ENCODE data around the gene COX4I1.
"Not testable (repeated sequence)": the region's sequence is repeated elsewhere in the genome, so short reads cannot be mapped to it uniquely, and the experiment has no call there.

Gene COX4I1

DNA sequence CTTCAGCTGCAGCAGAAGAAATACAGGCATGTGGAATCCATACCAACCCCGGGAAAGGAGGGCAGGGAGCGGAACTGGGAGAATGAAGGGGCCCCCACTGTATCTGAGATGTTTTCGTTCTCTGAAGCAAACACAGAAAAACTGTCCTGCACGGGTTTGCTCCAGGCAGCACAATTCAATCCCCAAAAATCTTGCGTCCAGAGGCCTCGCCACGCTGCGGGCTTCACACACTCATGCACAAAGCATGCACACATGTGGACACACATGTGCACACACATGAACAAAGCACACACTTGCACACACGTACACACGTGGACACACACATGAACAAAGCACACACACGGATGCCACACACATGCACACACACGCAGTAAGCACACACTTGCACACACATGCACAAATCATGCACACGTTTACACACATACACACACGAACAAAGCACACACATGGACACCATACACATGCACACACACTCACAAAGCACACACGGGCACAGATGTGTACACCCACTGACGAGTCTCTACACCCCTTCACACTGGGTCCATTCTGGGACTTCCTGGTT, 27.3 kb downstream of the COX4I1 start:
- DNase-seq = no peak

DNA sequence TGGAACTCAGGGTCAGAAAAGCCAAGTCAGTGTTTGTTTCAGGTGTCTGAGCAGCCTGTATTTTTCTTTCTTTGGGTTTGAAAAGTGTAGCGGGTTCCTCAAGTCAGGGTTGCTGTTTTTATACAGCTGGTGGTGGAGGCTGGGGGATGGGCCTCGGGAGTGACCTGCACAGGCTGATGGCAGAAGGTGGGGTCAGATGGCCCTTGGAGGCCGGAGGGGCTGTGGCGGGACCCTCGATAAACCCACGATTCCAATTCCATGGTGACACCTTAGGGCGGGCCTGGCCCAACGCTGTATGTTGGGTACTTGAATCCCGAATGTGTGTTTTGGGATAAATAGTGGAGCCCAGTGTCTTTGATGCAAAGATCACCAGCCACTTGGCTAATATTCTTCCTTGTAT, 28.7 kb downstream of the COX4I1 start:
- DNase-seq = no peak

DNA sequence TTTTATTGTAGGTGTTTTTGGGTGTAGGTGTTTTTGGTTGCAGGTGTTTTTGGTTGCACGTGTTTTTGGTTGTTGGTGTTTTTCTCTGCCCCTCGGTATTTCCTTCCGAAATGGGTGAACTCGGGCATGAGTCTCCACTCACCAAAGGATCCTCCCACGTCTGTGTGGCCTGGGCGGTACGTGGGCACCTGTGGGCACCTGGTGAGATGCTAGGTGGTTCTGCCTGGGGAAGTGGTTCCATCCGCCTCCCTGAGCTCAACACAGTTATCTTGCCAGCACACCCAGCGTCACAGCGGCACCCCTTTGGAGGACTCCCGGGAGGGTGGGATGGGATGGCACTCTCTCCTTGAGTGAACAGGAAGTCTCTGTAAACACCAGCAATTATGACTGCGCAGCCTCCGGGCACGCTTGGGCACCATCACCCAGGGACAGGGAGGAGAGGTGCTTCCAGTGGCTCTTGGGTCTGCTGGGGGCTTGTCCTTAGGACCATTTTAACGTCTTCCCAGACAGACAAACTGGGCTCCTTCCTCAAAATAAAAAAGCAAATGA, 29.8 kb downstream of the COX4I1 start:
- DNase-seq = no peak

DNA sequence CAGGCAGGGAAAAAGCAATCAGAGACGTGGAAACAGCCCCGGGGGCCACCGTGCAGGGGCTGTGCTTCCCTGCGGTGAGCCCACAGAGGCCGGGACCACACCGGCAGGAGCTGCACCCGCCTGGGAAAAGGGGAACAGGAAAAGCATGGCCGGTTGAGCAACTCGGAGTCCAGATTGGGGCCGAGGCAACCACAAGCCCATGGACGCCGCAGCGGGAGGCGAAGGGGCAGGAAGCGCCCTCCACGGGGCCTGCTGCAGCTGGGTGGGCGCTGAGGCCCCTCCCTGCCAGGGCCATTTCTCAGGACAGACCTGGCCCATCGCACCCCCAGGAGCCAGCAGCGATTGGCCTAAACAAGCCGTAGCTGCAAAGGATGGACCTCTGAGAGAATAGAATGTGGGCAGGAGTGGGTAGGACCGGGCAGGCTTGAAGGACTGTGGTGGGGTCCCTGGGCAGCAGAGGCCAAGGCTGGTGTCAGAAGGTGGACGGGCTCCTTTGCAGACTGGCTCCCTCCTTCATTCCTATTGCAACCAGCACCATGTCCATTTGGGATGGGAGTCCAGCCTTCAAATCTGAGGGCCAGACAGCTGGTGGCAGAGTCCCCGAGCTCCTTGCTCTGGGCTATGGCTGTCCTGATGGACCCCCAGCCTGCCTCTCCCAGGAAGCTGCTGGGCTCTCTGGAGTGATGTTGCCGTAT, 30.4 kb downstream of the COX4I1 start:
- no peak for DNase-seq

DNA sequence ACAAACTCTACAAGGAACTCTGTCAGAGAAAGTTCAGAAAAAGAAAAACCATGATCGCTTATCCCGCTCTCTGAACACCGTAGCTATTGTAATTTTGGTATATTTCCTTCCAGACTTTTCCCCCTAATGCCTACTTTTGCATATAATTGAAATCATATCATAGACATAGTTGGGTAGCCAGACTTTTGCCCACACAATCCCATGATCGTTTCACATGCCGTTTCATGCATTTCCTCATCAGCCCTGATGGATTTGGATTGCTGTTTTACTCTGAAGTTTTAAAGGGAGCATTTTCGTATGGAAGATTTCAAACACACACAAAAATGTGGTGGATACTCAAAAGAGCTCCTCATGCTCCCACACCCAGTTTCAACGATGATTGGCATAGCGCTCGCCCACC, 31.3 kb downstream of the COX4I1 start:
- no peak for DNase-seq

DNA sequence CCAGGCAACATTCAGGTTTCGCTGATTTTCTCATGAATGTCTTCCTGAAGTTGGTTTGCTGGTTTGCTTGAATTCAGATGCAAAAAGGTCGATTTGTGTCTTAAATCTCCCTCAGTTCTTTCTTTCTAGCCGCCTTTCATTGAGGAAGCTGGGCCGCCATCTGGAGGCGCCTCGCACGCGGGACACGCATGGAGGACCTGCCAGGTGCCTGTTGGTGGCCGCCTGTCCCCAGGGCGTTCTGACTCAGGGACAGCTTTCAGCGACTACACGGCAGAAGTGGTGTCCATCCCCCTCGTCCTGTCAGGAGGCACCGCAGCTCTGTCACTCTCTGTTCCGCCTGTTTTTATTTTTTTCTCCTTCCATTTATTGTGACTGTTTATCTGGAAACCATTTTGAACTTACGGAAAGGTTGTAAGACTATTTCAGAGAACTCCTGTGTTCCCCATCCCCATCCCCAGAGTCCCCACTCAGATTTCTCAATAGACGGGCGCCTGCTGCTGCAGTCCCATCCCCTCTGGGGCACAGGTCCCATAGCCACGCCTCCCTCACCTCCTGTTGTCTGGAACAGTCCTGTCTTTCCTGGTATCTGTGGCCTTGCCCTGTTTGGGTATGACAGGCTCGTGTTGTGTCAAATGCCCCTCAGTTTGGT, 33.2 kb downstream of the COX4I1 start:
- DNase-seq = no peak

DNA sequence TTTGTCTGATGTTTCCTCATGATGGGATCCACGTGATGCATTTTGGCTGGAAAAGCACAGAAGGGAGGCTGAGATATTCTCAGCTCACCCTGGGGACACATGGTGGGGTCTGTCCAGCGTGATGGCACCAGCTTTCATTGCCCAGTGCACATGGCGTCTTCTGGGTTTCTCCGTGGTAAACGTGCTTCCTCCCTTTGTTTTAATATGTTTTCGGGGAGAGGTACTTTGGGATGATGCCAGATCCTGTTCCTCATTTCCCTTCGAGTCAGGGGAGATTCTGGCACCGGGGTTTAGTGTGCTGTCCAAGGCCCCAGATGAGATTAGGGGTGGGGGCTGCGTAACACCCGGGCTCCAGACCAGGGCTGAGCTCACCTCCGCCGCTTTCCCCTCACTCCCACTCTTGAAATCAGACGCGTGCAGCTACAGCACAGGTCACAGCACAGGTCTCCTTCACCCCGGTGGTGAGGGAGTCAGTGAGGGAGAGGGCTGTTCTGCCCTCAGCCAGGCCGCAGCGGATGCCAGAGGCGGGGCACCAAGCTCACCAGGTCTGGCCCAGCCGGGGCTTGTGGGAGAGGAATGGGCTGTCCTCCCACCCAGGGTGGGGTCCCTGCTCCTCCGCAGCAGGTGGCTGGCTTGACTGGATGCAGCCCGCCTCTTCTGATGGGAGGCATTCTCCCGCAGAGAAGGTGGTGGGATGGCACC, 33.9 kb downstream of the COX4I1 start:
- no peak for DNase-seq

DNA sequence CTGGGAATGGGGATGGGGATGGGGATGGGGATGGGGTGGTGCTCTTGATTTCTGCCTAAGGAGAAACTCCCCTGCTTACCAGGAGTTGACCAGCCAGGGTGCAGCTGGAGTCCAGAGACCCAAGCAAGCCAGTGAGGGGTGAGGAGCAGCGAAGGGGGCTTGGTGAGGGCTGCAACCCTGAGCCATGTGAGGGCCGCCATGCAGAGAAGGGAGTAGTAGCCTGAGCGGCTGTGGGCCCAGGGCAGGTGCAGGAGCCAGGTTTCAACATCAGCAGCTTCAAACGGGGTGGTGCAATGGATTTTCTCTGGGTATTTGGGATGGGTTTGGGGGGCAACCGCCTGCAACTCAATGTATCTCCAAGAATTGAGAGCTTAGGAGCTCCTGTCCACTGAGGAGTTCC, 35.2 kb downstream of the COX4I1 start:
- DNase-seq = no peak

DNA sequence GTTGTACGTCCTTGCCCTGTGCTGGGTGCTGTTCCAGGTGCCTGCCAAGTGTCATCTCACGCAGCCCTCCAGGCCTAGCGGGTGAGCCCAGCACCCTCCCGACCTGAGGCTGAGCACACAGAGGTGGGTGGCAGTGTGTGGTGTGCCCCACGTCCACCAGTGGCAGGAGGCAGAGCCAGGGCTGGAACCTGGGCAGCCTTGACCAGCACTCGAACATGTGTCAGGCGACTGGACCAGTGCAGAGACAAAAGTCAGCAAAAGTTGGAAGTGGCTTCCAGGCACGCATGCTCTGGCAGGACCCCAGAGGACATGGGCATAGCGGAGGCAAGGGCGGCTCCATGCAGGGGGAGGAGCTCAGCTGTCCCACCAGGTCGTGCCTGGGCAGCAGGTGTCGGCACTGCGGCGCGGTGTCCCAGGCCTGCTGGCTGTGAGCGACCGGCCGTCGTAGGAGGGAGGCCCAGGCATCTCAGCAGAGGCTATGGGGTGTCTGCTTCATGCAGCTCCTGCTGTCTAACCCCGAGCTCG, 35.8 kb downstream of the COX4I1 start:
- no peak for DNase-seq

DNA sequence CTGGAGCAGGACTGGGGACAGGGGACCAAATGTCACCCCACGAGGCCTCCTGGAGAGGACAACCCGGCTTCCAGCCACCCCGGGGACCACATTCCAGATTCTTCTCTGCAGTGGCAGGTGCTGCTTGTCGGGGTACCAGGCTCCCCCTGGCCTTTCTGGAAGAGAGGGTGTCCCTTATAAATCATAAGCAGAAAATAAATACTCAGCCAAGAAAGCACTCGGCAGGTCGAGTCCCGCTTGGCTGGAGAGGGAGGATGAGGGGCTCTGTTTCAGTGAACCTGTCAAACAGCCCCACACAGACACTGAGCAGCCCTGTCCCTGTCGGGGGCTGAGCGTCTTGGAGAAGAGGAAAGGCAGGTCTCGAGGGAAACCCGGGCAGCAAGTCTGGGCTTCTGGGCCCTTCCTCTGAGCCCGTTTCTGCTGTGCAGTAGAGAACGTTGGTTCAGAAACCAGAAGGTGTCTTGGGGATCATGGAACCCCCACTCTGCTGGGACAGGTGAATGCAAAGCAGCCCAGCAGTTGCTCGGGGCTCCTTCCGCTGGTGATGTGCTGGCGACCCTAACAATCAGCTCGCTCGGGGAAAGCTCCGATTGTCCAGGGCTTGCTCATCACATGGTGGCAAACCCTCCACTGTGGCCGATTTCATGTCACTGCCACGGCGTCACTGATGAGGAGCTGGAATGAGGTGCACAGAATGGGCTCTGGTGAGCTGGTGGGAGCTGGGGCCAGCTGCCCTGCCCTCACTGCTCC, 36.6 kb downstream of the COX4I1 start:
- no peak for DNase-seq

DNA sequence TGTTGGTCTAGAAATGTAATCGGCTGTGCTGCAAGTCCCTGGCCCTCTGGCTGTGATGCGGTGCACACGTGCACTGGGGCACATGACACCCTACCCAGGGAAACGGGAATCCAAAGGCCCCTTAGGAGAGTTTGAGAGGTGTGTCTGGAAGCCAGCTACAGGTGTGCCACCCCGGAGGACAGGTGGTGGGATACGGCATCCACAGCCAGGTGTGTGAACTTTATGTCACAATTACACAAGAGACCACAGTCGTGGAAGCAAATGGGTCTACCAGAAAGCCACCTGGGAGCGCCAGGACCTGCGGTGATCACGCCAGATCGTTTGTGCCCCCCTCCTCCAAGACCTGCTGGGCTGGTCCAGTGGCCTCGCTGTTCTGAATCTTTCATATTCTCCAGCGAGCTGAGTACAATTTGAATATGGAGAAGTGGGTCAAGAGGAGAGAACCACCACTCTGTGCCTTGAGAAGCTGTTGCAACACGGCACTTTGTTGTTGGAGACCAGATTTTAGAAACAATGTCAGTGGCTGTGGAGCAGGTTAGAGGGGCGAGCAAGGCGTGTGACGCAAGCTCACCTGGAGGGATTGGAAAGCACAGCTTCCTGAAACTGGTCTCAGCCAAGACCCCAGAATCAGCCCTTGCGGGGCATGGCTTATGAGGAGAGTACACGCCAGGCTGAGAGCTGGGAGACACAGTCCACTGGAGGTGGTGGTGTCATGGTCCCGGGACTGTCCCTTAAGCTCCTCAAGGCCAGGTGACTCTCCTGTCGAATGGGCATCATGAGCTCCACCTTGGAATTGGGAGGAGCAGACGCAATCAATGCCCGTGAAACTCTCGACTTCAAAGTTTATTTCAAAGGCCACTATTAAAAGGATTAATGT, 37.4 kb downstream of the COX4I1 start:
- DNase-seq = no peak

DNA sequence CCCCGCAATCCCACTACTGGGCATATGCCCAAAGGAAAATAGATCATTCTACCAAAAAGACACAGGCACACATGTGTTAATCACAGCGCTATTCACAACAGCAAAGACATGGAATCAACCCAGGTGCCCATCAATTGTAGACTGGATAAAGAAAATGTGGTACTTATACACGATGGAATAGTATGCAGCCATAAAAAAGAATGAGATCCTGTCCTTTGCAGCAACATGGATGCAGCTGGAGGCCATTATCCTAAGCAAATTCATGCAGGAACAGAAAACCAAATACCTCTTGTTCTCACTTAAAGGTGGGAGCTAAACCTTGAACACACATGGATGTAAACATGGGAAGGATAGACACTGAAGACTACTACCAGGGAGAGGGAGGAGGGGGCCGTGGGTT, 38.2 kb downstream of the COX4I1 start:
- not testable (repeated sequence) for DNase-seq

DNA sequence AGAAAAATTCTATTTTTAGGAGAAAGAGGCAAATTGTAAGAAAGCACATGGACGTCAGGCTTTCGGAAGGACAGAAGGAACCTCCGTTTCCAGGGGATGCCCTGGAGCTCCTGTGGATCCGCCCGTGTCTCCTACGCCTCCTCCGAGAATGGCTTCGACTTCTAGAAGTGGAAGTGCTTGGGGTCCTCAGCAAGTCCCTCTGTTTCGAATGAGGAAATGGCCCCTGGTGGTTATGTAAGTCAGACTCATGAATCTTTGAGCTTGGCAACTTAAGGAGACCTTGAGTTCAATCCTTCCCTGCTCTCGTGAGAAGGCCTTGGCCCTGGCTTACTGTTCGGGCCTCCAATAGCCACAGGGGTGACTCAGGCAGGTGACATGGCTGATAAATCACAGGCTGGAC, 38.9 kb downstream of the COX4I1 start:
- DNase-seq = no peak

DNA sequence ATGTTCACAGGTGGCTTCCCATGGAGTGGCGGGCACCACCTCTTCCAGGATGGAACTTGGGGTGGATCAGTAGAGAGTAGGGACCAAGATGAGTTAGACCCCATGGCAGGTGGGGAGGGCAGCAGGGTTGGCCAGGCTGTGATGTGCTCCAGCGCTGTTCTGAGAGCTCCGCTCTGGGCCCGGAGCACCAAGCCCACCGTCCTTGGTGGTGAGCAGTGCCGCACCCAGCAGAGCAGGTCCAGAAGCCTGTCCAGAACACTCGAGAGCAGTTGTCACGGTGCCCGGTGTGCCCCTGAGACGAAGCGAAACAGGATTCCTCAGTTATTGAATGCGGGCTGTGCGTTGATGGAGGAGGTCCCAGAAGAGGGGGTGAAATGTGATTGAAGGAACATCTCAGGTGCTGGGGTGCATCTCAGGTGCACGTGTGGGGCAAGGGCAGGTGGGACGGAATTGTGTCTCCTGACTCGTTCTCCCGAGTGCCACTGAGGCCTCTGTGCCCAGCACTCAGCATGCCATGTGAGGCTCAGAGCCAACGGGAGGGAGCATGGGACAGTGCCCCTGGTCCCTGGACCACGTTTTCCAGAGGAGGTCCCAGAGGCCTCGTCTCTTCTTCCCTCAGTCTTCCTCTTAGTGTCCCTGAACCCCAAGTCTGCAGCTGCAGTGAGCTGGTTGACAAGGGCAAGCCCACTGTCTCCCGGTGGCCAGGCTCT, 39.5 kb downstream of the COX4I1 start:
- no peak for DNase-seq

DNA sequence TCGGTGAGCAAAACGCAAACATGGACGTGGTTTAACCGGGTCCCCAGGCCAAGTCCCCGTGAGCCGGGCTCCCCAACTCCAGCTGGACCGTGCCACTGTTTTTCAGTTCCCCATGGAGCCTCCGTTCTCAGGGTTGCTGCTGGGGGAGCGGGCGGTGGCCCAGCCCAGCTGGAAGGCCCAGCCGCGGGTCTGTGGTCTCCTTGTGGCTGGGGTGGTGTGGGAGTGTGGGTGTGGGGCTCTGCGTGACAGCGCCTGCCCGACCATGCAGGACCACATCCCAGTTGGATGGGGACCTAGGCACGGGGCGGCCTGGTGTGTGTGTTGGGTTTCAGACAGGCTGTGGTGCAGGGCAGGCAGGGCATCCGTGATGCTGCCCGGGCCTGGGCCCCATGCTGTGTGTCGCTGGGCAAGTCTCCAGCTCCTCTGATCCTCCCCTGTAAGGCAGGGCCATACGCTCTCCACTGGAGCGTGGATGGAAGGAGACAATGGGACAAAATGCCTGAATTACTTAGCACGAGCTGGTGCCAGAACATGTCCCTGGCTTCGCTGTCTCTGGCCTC, 40.3 kb downstream of the COX4I1 start:
- DNase-seq = no peak

DNA sequence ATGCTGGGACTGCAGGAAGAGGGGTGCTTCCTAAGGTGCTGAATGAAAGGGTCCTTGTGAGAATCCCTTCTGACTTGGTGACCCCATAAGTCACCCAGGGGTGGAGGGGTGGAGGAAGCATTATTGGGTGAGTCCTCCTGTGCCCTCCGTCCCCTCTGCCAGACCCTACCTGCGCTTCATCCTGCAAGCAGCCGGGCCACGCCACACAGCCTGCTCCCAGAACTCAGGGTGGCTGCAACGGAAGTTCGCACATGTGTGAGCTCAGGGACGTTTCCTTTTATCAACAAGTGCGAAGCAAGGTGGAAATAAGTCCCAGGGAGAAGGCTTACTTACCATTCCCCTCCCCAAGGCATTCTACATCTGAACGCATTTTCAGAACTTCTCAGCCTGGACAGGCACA, 40.9 kb downstream of the COX4I1 start:
- no peak for DNase-seq

DNA sequence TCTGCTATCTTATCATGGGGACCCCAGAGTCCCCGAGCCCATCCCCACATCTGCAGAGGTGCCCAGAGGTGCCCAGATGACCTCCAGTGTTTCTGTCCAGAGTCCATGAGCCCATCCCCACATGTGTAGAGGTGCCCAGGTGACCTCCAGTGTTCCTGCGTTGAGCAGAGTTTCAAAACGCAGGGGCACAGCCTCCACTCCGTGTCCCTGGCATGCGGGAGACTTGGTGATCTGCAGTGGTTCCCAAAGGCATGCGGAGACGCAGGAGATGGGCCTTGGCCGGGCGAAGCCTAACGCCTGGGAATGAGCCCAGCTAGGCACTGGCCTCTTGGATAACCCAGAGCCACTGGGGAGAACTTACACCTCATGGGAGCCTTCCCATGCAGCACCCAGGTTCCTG, 41.3 kb downstream of the COX4I1 start:
- DNase-seq = no peak

DNA sequence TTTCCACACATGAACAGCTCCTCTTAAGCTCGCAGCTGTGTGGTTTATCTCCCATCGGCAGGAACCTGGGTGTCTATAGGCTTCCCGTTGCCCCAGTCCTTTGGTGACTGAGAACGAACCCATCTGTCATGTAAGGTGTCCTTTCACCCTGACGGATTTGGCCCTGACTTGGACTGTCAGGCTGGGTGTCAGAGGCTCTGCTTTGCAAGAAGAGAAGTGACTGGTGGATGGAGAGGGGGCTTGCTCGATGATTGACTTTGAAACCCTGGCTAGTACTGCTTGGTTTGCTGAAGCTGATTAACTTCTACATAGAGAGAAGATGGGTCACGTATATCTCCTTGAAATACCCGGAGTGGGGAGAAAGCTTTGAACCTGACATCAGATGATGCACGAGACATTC, 42.9 kb downstream of the COX4I1 start:
- no peak for DNase-seq

DNA sequence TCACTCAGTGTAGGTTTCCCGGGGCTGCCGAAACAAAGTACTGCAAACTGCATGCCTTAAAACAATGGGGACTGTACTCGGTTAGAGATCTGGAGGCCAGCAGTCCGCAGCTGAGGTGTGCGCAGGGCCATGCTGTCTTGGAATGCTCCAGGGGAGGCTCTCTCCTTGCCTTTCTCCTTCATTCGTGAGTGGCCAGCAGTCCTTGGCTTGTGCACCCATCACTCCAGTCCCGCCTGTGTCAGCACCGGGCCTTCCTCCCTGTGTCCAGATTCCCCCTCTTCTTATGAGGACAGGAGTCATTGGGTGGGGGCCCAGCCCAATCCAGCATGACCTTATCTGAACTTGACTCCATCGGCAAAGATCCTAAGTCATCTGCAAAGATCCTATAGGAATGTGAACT, 43.4 kb downstream of the COX4I1 start:
- no peak for DNase-seq

DNA sequence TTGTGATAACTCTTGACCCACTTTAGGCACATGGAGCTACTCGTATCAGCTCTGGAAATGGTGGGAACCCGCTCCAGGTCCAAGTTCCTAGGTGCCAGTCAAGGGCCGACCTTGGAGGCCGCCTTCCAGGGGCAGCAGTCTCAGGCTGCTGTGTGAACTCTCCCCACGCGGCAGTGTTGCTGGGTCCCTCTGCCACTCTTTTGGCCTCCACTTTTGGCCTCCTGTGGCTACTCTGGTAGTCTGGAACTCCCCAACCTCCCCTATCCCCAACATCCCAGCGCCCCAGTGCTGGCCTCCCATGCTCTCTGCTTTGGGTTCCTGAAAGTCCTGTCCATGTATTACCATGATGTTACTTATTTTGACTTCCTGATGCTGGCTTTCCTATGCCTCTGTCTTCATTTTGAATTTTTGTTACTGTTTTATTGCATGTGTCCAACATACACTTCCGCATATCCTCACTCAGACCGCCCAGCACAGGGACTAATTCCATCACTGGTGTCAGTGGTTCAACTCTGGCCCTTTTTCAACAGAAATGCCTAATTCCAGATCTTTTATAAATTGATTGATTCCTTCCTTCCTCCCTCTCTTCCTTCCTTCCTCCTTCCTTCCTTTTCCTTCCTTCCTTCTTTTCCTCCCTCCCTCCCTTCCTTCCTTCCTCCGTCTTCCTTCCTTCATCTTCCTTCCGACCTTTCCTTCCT, 44.1 kb downstream of the COX4I1 start:
- DNase-seq = no peak
